Vagina (tissue), 2 donors: ENCODE data around the gene LRRC4C. TPM values are rescaled to one million over a fixed set of nuclear protein-coding genes. Genes with fewer than 3 reads are reported as not detected.

Source experiments
- DNase-seq, 2 donors: peaks; one replicate each; pipeline ENCODE4 v3.0.0-alpha.2; 2017; ENCODE audit errors: extremely low spot score in 2 of 2
- H3K27ac ChIP-seq: fragments of 200-600 bp; sonication (generic); one replicate; pipeline ENCODE4 v1.5.1; 2019
- H3K27me3 ChIP-seq: fragments of 200-600 bp; sonication (generic); one replicate; pipeline ENCODE4 v1.5.1; 2019
- H3K36me3 ChIP-seq, 2 donors: fragments of 200-600 bp; sonication (generic); one replicate each; pipeline ENCODE4 v1.5.1; 2017 to 2019
- H3K4me1 ChIP-seq: fragments of 200-600 bp; sonication (generic); one replicate; pipeline ENCODE4 v1.5.1; 2019
- H3K4me3 ChIP-seq, 2 donors: fragments of 200-600 bp; sonication (generic); 1 replicate in 1 of 2; 2 replicates in 1 of 2; pipeline ENCODE4 v1.5.1; 2016 to 2019
- H3K9me3 ChIP-seq: fragments of 200-600 bp; sonication (generic); one replicate; pipeline ENCODE4 v1.5.1; 2019
- POLR2A ChIP-seq, 2 donors: fragments of 450-650 bp; IDR thresholded peaks; one replicate each; pipeline ENCODE4 v1.6.1; 2017; ENCODE audit warnings: antibody characterized with exemption in 2 of 2, mild to moderate bottlenecking in 2 of 2, moderate library complexity in 2 of 2
- POLR2AphosphoS5 ChIP-seq, 2 donors: sonication (generic); formaldehyde crosslinking; IDR thresholded peaks; one replicate each; pipeline ENCODE4 v1.9.0; 2017; ENCODE audit warnings: antibody characterized with exemption in 2 of 2, mild to moderate bottlenecking in 2 of 2, low read depth in 1 of 2; ENCODE audit not compliant: insufficient read depth in 1 of 2
- intact Hi-C: fragments of 100-400 bp; cut with DNase I; formaldehyde crosslinking; loops from one replicate; pipeline ENCODE4 v1.15.1; 2023
- total RNA-seq: library from RNA; depleted of rRNA; stranded (reverse); fragments of >200 nt; gene quantifications from one replicate; pipeline ENCODE4 v1.2.3, GENCODE V29; 2016
- TF ChIP-seq, protein P1 (sequence below), 3 experiments: fragments of 450-650 bp in 2 of 3; fragments of 200-600 bp in 1 of 3; sonication (generic) in 1 of 3; IDR thresholded peaks; one replicate each; pipeline ENCODE4 v1.5.1; 2017 to 2019; ENCODE audit warnings: antibody characterized with exemption in 3 of 3, mild to moderate bottlenecking in 2 of 3, moderate library complexity in 2 of 3

Gene LRRC4C
- total RNA-seq, 1 donor from 2014 or later, result 5.6 TPM

GRCh38 chr11:41309111-41309522 lies 150.3 kb downstream of the LRRC4C start:
- Histone ChIP-seq H3K27me3 (no peaks in the 10 kb centered on the region), H3K4me1 (no peaks in the 10 kb centered on the region), H3K27ac (no peak overlapping the region), H3K4me3 (no peak overlapping the region), H3K9me3 (no peaks in the 10 kb centered on the region), H3K36me3 (no peaks in the 10 kb centered on the region)
- TF ChIP-seq POLR2AphosphoS5 (IDR thresholded peaks at IDR 0.05; ENCODE audit: insufficient read depth in 1 of 2, low read depth in 1 of 2) (no peak), POLR2A (IDR thresholded peaks at IDR 0.05) (no peak)
- TF ChIP-seq, protein P1, sequence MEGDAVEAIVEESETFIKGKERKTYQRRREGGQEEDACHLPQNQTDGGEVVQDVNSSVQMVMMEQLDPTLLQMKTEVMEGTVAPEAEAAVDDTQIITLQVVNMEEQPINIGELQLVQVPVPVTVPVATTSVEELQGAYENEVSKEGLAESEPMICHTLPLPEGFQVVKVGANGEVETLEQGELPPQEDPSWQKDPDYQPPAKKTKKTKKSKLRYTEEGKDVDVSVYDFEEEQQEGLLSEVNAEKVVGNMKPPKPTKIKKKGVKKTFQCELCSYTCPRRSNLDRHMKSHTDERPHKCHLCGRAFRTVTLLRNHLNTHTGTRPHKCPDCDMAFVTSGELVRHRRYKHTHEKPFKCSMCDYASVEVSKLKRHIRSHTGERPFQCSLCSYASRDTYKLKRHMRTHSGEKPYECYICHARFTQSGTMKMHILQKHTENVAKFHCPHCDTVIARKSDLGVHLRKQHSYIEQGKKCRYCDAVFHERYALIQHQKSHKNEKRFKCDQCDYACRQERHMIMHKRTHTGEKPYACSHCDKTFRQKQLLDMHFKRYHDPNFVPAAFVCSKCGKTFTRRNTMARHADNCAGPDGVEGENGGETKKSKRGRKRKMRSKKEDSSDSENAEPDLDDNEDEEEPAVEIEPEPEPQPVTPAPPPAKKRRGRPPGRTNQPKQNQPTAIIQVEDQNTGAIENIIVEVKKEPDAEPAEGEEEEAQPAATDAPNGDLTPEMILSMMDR (IDR thresholded peaks at IDR 0.05), result no peak
- DNase-seq, result no peak
- intact Hi-C loops, result no loop called here

DNA sequence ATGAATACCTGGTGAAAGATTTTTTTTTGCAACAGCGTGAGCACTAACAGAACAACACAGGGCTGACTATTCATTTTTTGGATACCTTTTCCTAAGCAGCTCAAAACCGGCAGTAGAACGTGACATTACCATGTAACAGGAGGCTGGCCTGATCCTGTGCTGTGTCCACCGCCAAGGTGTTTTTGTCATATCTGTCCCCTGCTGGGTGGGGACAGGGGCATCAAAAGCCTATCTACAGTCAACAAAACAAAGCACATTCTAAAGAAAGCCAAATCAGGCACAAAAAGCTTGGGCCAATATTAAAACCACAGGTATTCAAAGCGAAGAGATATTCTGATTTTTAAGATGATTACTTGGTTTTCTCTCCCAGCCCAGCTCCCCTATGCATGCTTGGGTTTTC lies 151.2 kb downstream of the LRRC4C start:
- intact Hi-C loops, result no loop called here
- Histone ChIP-seq H3K9me3 (no peaks in the 10 kb centered on the region), H3K27me3 (no peaks in the 10 kb centered on the region), H3K4me1 (no peaks in the 10 kb centered on the region), H3K27ac (no peak overlapping the region), H3K4me3 (no peak overlapping the region), H3K36me3 (no peaks in the 10 kb centered on the region)
- DNase-seq, result no peak
- TF ChIP-seq, protein P1 (IDR thresholded peaks at IDR 0.05), result no peak
- TF ChIP-seq POLR2AphosphoS5 (IDR thresholded peaks at IDR 0.05; ENCODE audit: insufficient read depth in 1 of 2, low read depth in 1 of 2) (no peak), POLR2A (IDR thresholded peaks at IDR 0.05) (no peak)

DNA sequence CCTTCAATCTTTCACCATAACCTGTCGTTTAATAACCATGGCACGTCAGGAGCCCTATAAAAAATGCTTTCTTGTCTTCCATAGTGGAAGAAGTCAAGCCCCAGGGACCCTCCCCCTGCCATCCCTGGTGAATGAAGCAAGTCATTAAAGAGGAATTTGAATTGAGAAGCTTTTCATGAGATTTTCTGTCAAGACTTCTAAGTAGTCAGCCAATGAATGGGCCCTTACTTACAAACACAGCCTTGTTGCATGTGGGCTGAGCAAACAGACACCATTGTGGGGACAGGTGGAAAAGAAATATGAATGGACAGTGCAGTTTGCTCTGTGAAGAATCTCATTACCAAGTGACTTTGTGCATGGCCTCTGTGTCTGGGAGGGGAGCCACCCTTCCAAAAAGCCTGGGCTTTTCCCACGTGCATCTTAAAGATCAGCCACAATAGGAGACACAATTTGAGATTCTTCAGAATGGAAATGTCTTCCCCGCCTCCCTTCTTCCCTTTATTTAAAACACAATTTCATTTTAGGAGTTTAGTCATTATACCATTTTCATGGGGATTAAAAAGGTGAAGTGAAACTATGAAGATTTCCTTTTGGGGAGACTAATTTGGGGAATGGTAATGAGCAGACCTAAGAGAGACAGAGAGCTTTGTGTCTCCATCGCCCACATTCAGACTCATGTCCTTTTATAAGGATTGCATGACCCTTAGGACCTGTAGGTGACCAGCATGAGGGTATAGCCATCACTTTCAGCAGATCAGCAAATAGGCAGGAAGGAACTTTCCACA lies 152.0 kb downstream of the LRRC4C start:
- H3K36me3 ChIP-seq, result no peaks in the 10 kb centered on the region
- TF ChIP-seq POLR2A (IDR thresholded peaks at IDR 0.05), result no peak
- no peak for TF ChIP-seq POLR2AphosphoS5 (IDR thresholded peaks at IDR 0.05; ENCODE audit: insufficient read depth in 1 of 2, low read depth in 1 of 2)
- TF ChIP-seq, protein P1 (IDR thresholded peaks at IDR 0.05), result no peak
- intact Hi-C loops, result no loop called here
- no peaks in the 10 kb centered on the region for H3K4me1 ChIP-seq
- DNase-seq, result no peak
- H3K9me3 ChIP-seq, result no peaks in the 10 kb centered on the region
- H3K4me3 ChIP-seq, result no peak overlapping the region
- no peaks in the 10 kb centered on the region for H3K27me3 ChIP-seq
- no peak overlapping the region for H3K27ac ChIP-seq

DNA sequence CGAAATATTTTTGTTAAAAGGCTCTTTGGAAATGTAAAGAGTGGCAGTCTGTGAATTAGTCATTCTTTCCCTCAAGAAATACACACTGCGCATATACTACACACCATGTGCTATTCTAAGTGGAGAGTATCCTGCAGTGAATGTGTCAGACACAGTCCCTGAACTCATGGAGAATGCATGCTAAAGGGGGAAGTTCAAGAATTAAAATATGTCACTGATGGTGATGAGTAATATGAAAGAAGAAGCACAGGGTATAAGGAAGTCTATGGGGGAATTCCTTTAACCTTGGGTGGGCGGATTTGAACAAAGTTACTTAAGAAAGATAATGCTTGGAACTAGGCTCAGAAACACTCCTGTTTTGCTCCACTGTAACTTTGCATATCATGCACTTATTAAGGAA lies 153.0 kb downstream of the LRRC4C start:
- Histone ChIP-seq H3K27ac (no peak overlapping the region), H3K9me3 (no peaks in the 10 kb centered on the region), H3K27me3 (no peaks in the 10 kb centered on the region), H3K4me1 (no peaks in the 10 kb centered on the region), H3K36me3 (no peaks in the 10 kb centered on the region), H3K4me3 (no peak overlapping the region)
- intact Hi-C loops, result no loop called here
- no peak for DNase-seq
- TF ChIP-seq POLR2AphosphoS5 (IDR thresholded peaks at IDR 0.05; ENCODE audit: insufficient read depth in 1 of 2, low read depth in 1 of 2) (no peak), POLR2A (IDR thresholded peaks at IDR 0.05) (no peak)
- TF ChIP-seq, protein P1 (IDR thresholded peaks at IDR 0.05), result no peak

GRCh38 chr11:41301023-41301422 lies 158.4 kb downstream of the LRRC4C start:
- no peak for DNase-seq
- no peaks in the 10 kb centered on the region for H3K36me3 ChIP-seq
- H3K27ac ChIP-seq, result no peak overlapping the region
- no peak overlapping the region for H3K4me3 ChIP-seq
- H3K4me1 ChIP-seq, result no peaks in the 10 kb centered on the region
- H3K27me3 ChIP-seq, result no peaks in the 10 kb centered on the region
- TF ChIP-seq, protein P1 (IDR thresholded peaks at IDR 0.05), result no peak
- no peak for TF ChIP-seq POLR2AphosphoS5 (IDR thresholded peaks at IDR 0.05; ENCODE audit: insufficient read depth in 1 of 2, low read depth in 1 of 2)
- no peak for TF ChIP-seq POLR2A (IDR thresholded peaks at IDR 0.05)
- H3K9me3 ChIP-seq, result no peaks in the 10 kb centered on the region
- intact Hi-C loops, result no loop called here
